Hepatocyte (in vitro differentiated cells): Measurements from ENCODE around the gene CC2D1A. TPM values are rescaled to one million over a fixed set of nuclear protein-coding genes. Genes with fewer than 3 reads are reported as not detected.
A peak's percentile ranks its signal among the peaks of the same experiment; 100 is the strongest.

Experiments
- DNase-seq: peaks from one replicate; pipeline ENCODE4 v3.0.0-alpha.2; 2016; ENCODE audit warnings: low spot score
- H2AFZ ChIP-seq: fragments of 200-600 bp; sonication (generic); 2 replicates; pipeline ENCODE4 v1.6.0; 2016; ENCODE audit warnings: antibody characterized with exemption, mild to moderate bottlenecking
- H3K27ac ChIP-seq: fragments of 200-600 bp; sonication (generic); 2 replicates; pipeline ENCODE4 v1.5.1; 2016; ENCODE audit warnings: mild to moderate bottlenecking
- H3K27me3 ChIP-seq: fragments of 200-600 bp; sonication (generic); 2 replicates; pipeline ENCODE4 v1.6.1; 2016
- H3K36me3 ChIP-seq: fragments of 200-600 bp; sonication (generic); replicated peaks from 2 replicates; pipeline ENCODE4 v1.5.1; 2016; ENCODE audit warnings: low read depth; ENCODE audit not compliant: insufficient read depth
- H3K4me1 ChIP-seq: fragments of 200-600 bp; sonication (generic); 2 replicates; pipeline ENCODE4 v1.5.1; 2016; ENCODE audit warnings: mild to moderate bottlenecking, moderate library complexity; ENCODE audit not compliant: insufficient read depth
- H3K4me2 ChIP-seq: fragments of 200-600 bp; sonication (generic); 2 replicates; pipeline ENCODE4 v1.6.0; 2016
- H3K4me3 ChIP-seq: fragments of 200-600 bp; sonication (generic); 2 replicates; pipeline ENCODE4 v1.5.1; 2016; ENCODE audit warnings: mild to moderate bottlenecking
- H3K79me2 ChIP-seq: fragments of 200-600 bp; sonication (generic); 2 replicates; pipeline ENCODE4 v1.6.0; 2017; ENCODE audit warnings: mild to moderate bottlenecking
- H3K9me2 ChIP-seq: fragments of 200-600 bp; sonication (generic); replicated peaks from 2 replicates; pipeline ENCODE4 v1.6.0; 2017; ENCODE audit warnings: mild to moderate bottlenecking; ENCODE audit not compliant: insufficient read depth
- H3K9me3 ChIP-seq: fragments of 200-600 bp; sonication (generic); 2 replicates; pipeline ENCODE4 v1.5.1; 2016; ENCODE audit warnings: low read depth, mild to moderate bottlenecking
- H4K20me1 ChIP-seq: fragments of 200-600 bp; sonication (generic); 2 replicates; pipeline ENCODE4 v1.6.0; 2016; ENCODE audit warnings: mild to moderate bottlenecking; ENCODE audit not compliant: insufficient read depth, poor library complexity, severe bottlenecking
- EZH2 ChIP-seq: fragments of 200-600 bp; sonication (generic); IDR thresholded peaks from 2 replicates; pipeline ENCODE4 v1.6.1; 2016; ENCODE audit warnings: antibody characterized with exemption, mild to moderate bottlenecking, borderline replicate concordance
- EZH2phosphoT487 ChIP-seq: fragments of 200-600 bp; sonication (generic); IDR thresholded peaks from one replicate; pipeline ENCODE4 v1.6.1; 2018; ENCODE audit warnings: antibody characterized with exemption, mild to moderate bottlenecking, low read depth, moderate library complexity; ENCODE audit not compliant: unreplicated experiment, severe bottlenecking
- WGBS: methylation state at CpG from one replicate; pipeline ENCODE4 v1.1.6; 2016; ENCODE audit warnings: low lambda C conversion rate; ENCODE audit errors: missing lambda C conversion rate; 5-methylcytosine and 5-hydroxymethylcytosine counted together
- polyA plus RNA-seq: library from polyadenylated mRNA; unstranded; fragments of >200 nt; fragmentation: Nextera tagmentation; extraction: Ambion mirVana; gene quantifications from 2 replicates; pipeline ENCODE4 v1.2.1, GENCODE V29; 2016
- total RNA-seq: library from RNA; depleted of rRNA; stranded (reverse); fragments of >200 nt; gene quantifications from 2 replicates; pipeline ENCODE4 v1.2.3, GENCODE V29; 2014
- TF ChIP-seq, protein P1 (sequence below): fragments of 200-600 bp; sonication (generic); IDR thresholded peaks from 2 replicates; pipeline ENCODE4 v1.5.1; 2016; ENCODE audit warnings: antibody characterized with exemption, mild to moderate bottlenecking; ENCODE audit not compliant: poor library complexity

CC2D1A gene
- total and polyA plus RNA-seq, 2 experiments from 2014 or later = 20.8 to 43.3 TPM

DNA sequence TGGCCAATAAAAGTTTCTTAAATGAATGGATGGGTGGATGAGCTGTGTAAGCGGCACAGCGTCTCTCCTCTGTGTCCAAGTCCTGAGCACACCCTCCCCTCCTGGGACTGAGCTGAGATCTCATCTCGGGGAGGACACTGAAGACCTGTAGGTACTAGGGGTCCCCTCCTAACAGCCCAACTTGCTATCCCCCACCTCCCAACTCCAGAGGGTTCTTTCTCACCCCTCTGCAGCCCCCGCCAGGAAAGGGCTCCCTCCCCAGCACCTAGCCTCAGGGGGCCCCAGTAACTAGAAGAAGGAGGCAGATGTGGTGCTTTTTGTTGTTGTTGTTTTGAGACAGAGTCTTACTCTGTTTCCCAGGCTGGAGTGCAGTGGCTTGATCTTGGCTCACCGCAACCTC lies 30.2 kb upstream of the CC2D1A start:
- Histone ChIP-seq H3K27ac (no peak overlapping the region), H3K9me3 (no peaks in the 10 kb centered on the region), H3K36me3 (no peaks in the 10 kb centered on the region), H2AFZ (no peak overlapping the region), H3K9me2 (no peaks in the 10 kb centered on the region), H3K27me3 (no peaks in the 10 kb centered on the region), H3K4me2 (no peak overlapping the region), H3K79me2 (no peaks in the 10 kb centered on the region), H3K4me3 (no peak overlapping the region), H4K20me1 (no peaks in the 10 kb centered on the region), H3K4me1 (peaks cover 10% of the 10 kb centered on the region)
- TF ChIP-seq EZH2phosphoT487 = no peak
- TF ChIP-seq EZH2 = no peak
- TF ChIP-seq, protein P1, sequence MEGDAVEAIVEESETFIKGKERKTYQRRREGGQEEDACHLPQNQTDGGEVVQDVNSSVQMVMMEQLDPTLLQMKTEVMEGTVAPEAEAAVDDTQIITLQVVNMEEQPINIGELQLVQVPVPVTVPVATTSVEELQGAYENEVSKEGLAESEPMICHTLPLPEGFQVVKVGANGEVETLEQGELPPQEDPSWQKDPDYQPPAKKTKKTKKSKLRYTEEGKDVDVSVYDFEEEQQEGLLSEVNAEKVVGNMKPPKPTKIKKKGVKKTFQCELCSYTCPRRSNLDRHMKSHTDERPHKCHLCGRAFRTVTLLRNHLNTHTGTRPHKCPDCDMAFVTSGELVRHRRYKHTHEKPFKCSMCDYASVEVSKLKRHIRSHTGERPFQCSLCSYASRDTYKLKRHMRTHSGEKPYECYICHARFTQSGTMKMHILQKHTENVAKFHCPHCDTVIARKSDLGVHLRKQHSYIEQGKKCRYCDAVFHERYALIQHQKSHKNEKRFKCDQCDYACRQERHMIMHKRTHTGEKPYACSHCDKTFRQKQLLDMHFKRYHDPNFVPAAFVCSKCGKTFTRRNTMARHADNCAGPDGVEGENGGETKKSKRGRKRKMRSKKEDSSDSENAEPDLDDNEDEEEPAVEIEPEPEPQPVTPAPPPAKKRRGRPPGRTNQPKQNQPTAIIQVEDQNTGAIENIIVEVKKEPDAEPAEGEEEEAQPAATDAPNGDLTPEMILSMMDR = no peak
- DNase-seq = peak; percentile 1
- 96% methylated on average over 5 of the region's 5 CpGs for WGBS

GRCh38 chr19:13876834-13877233 lies 29.2 kb upstream of the CC2D1A start, which contains the start of gene NANOS3:
Gene NANOS3 (plus strand): TSS chr19:13877134. CDS start chr19:13877249, 115 bp downstream.
- TF ChIP-seq, protein P1 = no peak
- no peak for TF ChIP-seq EZH2
- no peak for TF ChIP-seq EZH2phosphoT487
- no peak within 1 kb of the TSS for H2AFZ ChIP-seq
- H3K4me1 ChIP-seq = peaks cover 20% of the 10 kb centered on the region
- H3K27ac ChIP-seq = no peak within 1 kb of the TSS
- no peaks in the 10 kb centered on the region for H3K79me2 ChIP-seq
- no peaks in the 10 kb centered on the region for H3K9me2 ChIP-seq
- 72% methylated on average over 5 of the region's 5 CpGs for WGBS
- no peaks in the 10 kb centered on the region for H3K9me3 ChIP-seq
- no peaks in the 10 kb centered on the region for H3K36me3 ChIP-seq
- no peak within 1 kb of the TSS for H3K4me3 ChIP-seq
- DNase-seq = no peak
- H3K27me3 ChIP-seq = no peaks in the 10 kb centered on the region
- H4K20me1 ChIP-seq = no peaks in the 10 kb centered on the region
- H3K4me2 ChIP-seq = no peak within 1 kb of the TSS

DNA sequence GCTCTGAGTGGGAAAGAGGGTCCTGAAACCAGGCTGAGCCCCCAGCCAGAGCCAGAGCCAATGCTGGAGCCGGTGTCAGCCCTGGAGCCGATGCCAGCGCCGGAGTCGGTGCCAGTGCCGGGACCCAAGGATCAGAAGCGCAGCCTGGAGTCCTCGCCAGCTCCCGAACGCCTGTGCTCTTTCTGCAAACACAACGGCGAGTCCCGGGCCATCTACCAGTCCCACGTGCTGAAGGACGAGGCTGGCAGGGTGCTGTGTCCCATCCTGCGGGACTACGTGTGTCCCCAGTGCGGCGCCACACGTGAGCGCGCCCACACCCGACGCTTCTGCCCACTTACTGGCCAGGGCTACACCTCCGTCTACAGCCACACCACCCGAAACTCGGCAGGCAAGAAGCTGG lies 28.7 kb upstream of the CC2D1A start:
- Histone ChIP-seq H3K4me1 (peaks cover 24% of the 10 kb centered on the region), H3K9me2 (no peaks in the 10 kb centered on the region), H3K27me3 (no peaks in the 10 kb centered on the region), H3K27ac (no peak overlapping the region), H2AFZ (no peak overlapping the region), H3K36me3 (no peaks in the 10 kb centered on the region), H3K9me3 (no peaks in the 10 kb centered on the region), H3K4me3 (no peak overlapping the region), H3K4me2 (no peak overlapping the region), H4K20me1 (no peaks in the 10 kb centered on the region), H3K79me2 (no peaks in the 10 kb centered on the region)
- DNase-seq = no peak
- TF ChIP-seq EZH2 (no peak), EZH2phosphoT487 (no peak)
- TF ChIP-seq, protein P1 = no peak
- WGBS = 92% methylated on average over 27 of the region's 27 CpGs
